IMR-90 (cell line): ENCODE data around the gene OR51D1. TPM values are rescaled to one million over a fixed set of nuclear protein-coding genes. Genes with fewer than 3 reads are reported as not detected.

Experiments
- ATAC-seq: fragments of 200-7000 bp; cut with Tn5 transposase; 2 replicates; pipeline ENCODE4 v1.9.1; 2020; ENCODE audit warnings: low read depth, mild to moderate bottlenecking, moderate library complexity
- BruUV-seq: library from RNA; stranded (reverse); fragments of 400-500 nt; replicated peaks from 2 replicates; lab custom pipeline; 2021; lab: Mats Ljungman, UMichigan
- CTCF ChIA-PET: fragments of 300-600 bp; formaldehyde crosslinking; extraction: SDS; loops from one replicate; lab custom pipeline; 2021; ENCODE audit warnings: antibody characterized with exemption; lab: Yijun Ruan, JAX
- POLR2A ChIA-PET: fragments of 300-600 bp; sonication (Branson Sonifier 250); formaldehyde crosslinking; loops from one replicate; lab custom pipeline; 2022; ENCODE audit warnings: antibody characterized with exemption; ENCODE audit not compliant: unreplicated experiment; lab: Charles Lee
- DNase-seq: peaks from one replicate; pipeline ENCODE4 v3.0.0; 2013
- H2AFZ ChIP-seq: replicated peaks from 2 replicates; pipeline ENCODE3; 2013; ENCODE audit warnings: low read length, mild to moderate bottlenecking; ENCODE audit not compliant: poor library complexity
- H2AK5ac ChIP-seq: 2 replicates; pipeline ENCODE4 v1.6.1; 2013; ENCODE audit warnings: low read depth, low read length, inconsistent platforms
- H2AK9ac ChIP-seq: replicated peaks from 2 replicates; pipeline ENCODE3; 2013; ENCODE audit warnings: mild to moderate bottlenecking, low read depth, low read length, moderate library complexity; ENCODE audit not compliant: poor library complexity
- H2BK120ac ChIP-seq: 2 replicates; pipeline ENCODE4 v1.6.1; 2013; ENCODE audit warnings: low read depth, low read length, inconsistent platforms
- H2BK15ac ChIP-seq: 3 replicates; pipeline ENCODE4 v1.6.1; 2013; ENCODE audit warnings: low read depth, low read length, inconsistent platforms
- H2BK20ac ChIP-seq: 2 replicates; pipeline ENCODE4 v1.6.1; 2013; ENCODE audit warnings: low read depth, mild to moderate bottlenecking, inconsistent platforms, low read length, moderate library complexity
- H2BK5ac ChIP-seq: 2 replicates; pipeline ENCODE4 v1.6.1; 2013; ENCODE audit warnings: mild to moderate bottlenecking, low read depth, low read length, inconsistent platforms; ENCODE audit not compliant: poor library complexity, severe bottlenecking
- H3K14ac ChIP-seq: replicated peaks from 2 replicates; pipeline ENCODE4 v1.6.1; 2013; ENCODE audit warnings: low read depth, low read length, inconsistent platforms
- H3K18ac ChIP-seq: 2 replicates; pipeline ENCODE4 v1.6.1; 2013; ENCODE audit warnings: low read depth, low read length, control low read depth
- H3K23ac ChIP-seq: 2 replicates; pipeline ENCODE4 v1.6.1; 2013; ENCODE audit warnings: low read depth, low read length, inconsistent platforms
- H3K27ac ChIP-seq: 2 replicates; pipeline ENCODE4 v1.5.1; 2013; ENCODE audit warnings: mild to moderate bottlenecking, control low read depth, low read length; ENCODE audit not compliant: insufficient read depth
- H3K27me3 ChIP-seq: 2 replicates; pipeline ENCODE4 v1.6.1; 2013; ENCODE audit warnings: low read length; ENCODE audit not compliant: control insufficient read depth, insufficient read depth
- H3K36me3 ChIP-seq: 2 replicates; pipeline ENCODE4 v1.6.1; 2013; ENCODE audit warnings: low read length, mixed read lengths; ENCODE audit not compliant: control insufficient read depth, insufficient read depth
- H3K4ac ChIP-seq: 2 replicates; pipeline ENCODE4 v1.6.1; 2013; ENCODE audit warnings: low read depth, low read length, inconsistent platforms
- H3K4me1 ChIP-seq: 2 replicates; pipeline ENCODE4 v1.6.1; 2013; ENCODE audit warnings: low read length, mixed read lengths; ENCODE audit not compliant: control insufficient read depth, insufficient read depth
- H3K4me2 ChIP-seq: 2 replicates; pipeline ENCODE4 v1.6.1; 2013; ENCODE audit warnings: low read depth, mild to moderate bottlenecking, control low read depth, low read length, moderate library complexity
- H3K4me3 ChIP-seq: 2 replicates; pipeline ENCODE4 v1.5.1; 2013; ENCODE audit warnings: low read depth, mild to moderate bottlenecking, control low read depth, low read length, moderate library complexity; ENCODE audit not compliant: insufficient read depth
- H3K56ac ChIP-seq: 2 replicates; pipeline ENCODE4 v1.6.1; 2013; ENCODE audit warnings: low read length, inconsistent platforms; ENCODE audit not compliant: insufficient read depth; ENCODE audit errors: extremely low read depth
- H3K79me1 ChIP-seq, 2 experiments: 2 replicates each; pipeline ENCODE4 v1.6.1; 2013; ENCODE audit warnings: low read length in 2 of 2, inconsistent platforms in 1 of 2, low read depth in 1 of 2
- H3K9ac ChIP-seq: 2 replicates; pipeline ENCODE4 v1.6.1; 2013; ENCODE audit warnings: low read depth, low read length, control low read depth
- H3K9me1 ChIP-seq: 2 replicates; pipeline ENCODE4 v1.6.1; 2013; ENCODE audit warnings: low read length, inconsistent platforms; ENCODE audit not compliant: insufficient read depth
- H3K9me3 ChIP-seq: 2 replicates; pipeline ENCODE4 v1.6.1; 2013; ENCODE audit warnings: low read length; ENCODE audit not compliant: control insufficient read depth, insufficient read depth
- H4K20me1 ChIP-seq: 2 replicates; pipeline ENCODE4 v1.6.1; 2013; ENCODE audit warnings: low read length, inconsistent platforms; ENCODE audit not compliant: insufficient read depth
- H4K5ac ChIP-seq: 2 replicates; pipeline ENCODE4 v1.6.1; 2013; ENCODE audit warnings: mild to moderate bottlenecking, low read depth, low read length, control low read depth
- H4K8ac ChIP-seq, 2 experiments: 2 replicates each; pipeline ENCODE4 v1.6.1; 2013; ENCODE audit warnings: low read depth in 2 of 2, low read length in 2 of 2, control low read depth in 1 of 2, inconsistent platforms in 1 of 2
- H4K91ac ChIP-seq: 2 replicates; pipeline ENCODE4 v1.6.1; 2013; ENCODE audit warnings: low read depth, low read length, inconsistent platforms; ENCODE audit not compliant: insufficient read depth
- BHLHE40 ChIP-seq: fragments of 150-350 bp; IDR thresholded peaks from 2 replicates; pipeline ENCODE4 v1.6.1; 2016; ENCODE audit warnings: mild to moderate bottlenecking, low read depth, low read length
- CEBPB ChIP-seq: IDR thresholded peaks from 2 replicates; pipeline ENCODE4 v1.6.1; 2012; ENCODE audit warnings: low read depth, low read length, improper control_type of control experiment
- CHD1 ChIP-seq: IDR thresholded peaks from 2 replicates; pipeline ENCODE4 v1.6.1; 2012; ENCODE audit warnings: low read depth, low read length, improper control_type of control experiment
- CTCF ChIP-seq: conservative IDR thresholded peaks from 2 replicates; pipeline ENCODE4 v1.5.1; 2012; ENCODE audit warnings: mild to moderate bottlenecking, low read depth, low read length, improper control_type of control experiment
- ELK1 ChIP-seq: fragments of 150-350 bp; IDR thresholded peaks from 2 replicates; pipeline ENCODE4 v1.6.1; 2016; ENCODE audit warnings: low read depth, mild to moderate bottlenecking, low read length, moderate library complexity, borderline replicate concordance
- FOS ChIP-seq: fragments of 150-350 bp; IDR thresholded peaks from 2 replicates; pipeline ENCODE4 v1.6.1; 2016; ENCODE audit warnings: low read depth, low read length
- MAFK ChIP-seq: IDR thresholded peaks from 2 replicates; pipeline ENCODE4 v1.6.1; 2012; ENCODE audit warnings: low read depth, low read length, improper control_type of control experiment
- MXI1 ChIP-seq: IDR thresholded peaks from 2 replicates; pipeline ENCODE4 v1.6.1; 2012; ENCODE audit warnings: low read depth, mild to moderate bottlenecking, low read length, moderate library complexity, borderline replicate concordance
- POLR2A ChIP-seq: IDR thresholded peaks from 2 replicates; pipeline ENCODE4 v1.6.1; 2012; ENCODE audit warnings: mild to moderate bottlenecking, low read depth, low read length
- RAD21 ChIP-seq: IDR thresholded peaks from 2 replicates; pipeline ENCODE4 v1.6.1; 2012; ENCODE audit warnings: low read length, improper control_type of control experiment
- RCOR1 ChIP-seq: IDR thresholded peaks from 2 replicates; pipeline ENCODE4 v1.6.1; 2012; ENCODE audit warnings: mild to moderate bottlenecking, low read length, improper control_type of control experiment; ENCODE audit not compliant: insufficient replicate concordance
- RFX5 ChIP-seq: IDR thresholded peaks from 2 replicates; pipeline ENCODE4 v1.8.0; 2012; ENCODE audit warnings: low read depth, mild to moderate bottlenecking, low read length, moderate library complexity
- SMC3 ChIP-seq: fragments of 150-350 bp; IDR thresholded peaks from 2 replicates; pipeline ENCODE4 v1.6.1; 2016; ENCODE audit warnings: low read depth, mild to moderate bottlenecking, antibody characterized with exemption, low read length, moderate library complexity
- USF2 ChIP-seq: fragments of 150-350 bp; IDR thresholded peaks from 2 replicates; pipeline ENCODE4 v1.6.1; 2017; ENCODE audit warnings: mild to moderate bottlenecking, antibody characterized with exemption, low read length, low read depth
- WGBS, 2 experiments: methylation state at CpG; one replicate each; pipeline versions ENCODE4 v1.1.5 to v1.1.7; 2013; ENCODE audit warnings: missing lambda C conversion rate in 2 of 2; ENCODE audit not compliant: insufficient read length in 1 of 2; ENCODE audit errors: extremely low coverage in 2 of 2; 5-methylcytosine and 5-hydroxymethylcytosine counted together
- dilution Hi-C: fragments of 300-500 bp; cut with HindIII; formaldehyde crosslinking; loops from one replicate; pipeline ENCODE4 v1.14.3; 2018; ENCODE audit warnings: low sequenced_read_pairs; ENCODE audit not compliant: unreplicated experiment
- in situ Hi-C: fragments of 300-500 bp; cut with MboI; formaldehyde crosslinking; loops from 3 replicates; pipeline ENCODE4 v1.14.3; 2019; ENCODE audit warnings: low sequenced_read_pairs, inconsistent platforms, mixed read lengths
- intact Hi-C: fragments of 100-400 bp; cut with micrococcal nuclease; formaldehyde crosslinking; loops from 2 replicates; pipeline ENCODE4 v1.10.0; 2022
- polyA plus RNA-seq, 3 experiments: library from polyadenylated mRNA; depleted of rRNA; stranded (reverse); fragments of >200 nt; gene quantifications; 2 replicates each; pipeline ENCODE4 v1.2.3, GENCODE V29; 2012; ENCODE audit warnings: low replicate concordance in 1 of 3
- total RNA-seq: library from RNA; depleted of rRNA; stranded (reverse); fragments of >200 nt; gene quantifications from 2 replicates; pipeline ENCODE4 v1.2.3, GENCODE V29; 2012

OR51D1 gene
- total and polyA plus RNA-seq, 2 of the 4 experiments (the other 2 are of a cell fraction), result not detected

GRCh38 chr11:4665424-4665823 lies 28.1 kb downstream of the OR51D1 start:
- peak; percentile 89 for ATAC-seq
- 0 out of 3 replicates have a peak overlapping the region, but pooled peaks have one; percentile 46 for H2BK15ac ChIP-seq
- in situ Hi-C loops, result no loop called here

More at GRCh38 chr11:4665424-4665823, 28.1 kb downstream of the OR51D1 start:
- H3K27me3 ChIP-seq, result no peaks in the 10 kb centered on the region
- no TSS peak for BruUV-seq
- DNase-seq, result peak; percentile 76
- no peak overlapping the region for H2AFZ ChIP-seq
- no peaks in the 10 kb centered on the region for H3K36me3 ChIP-seq
- H3K27ac ChIP-seq, result no peak overlapping the region
- no peaks in the 10 kb centered on the region for H3K9me3 ChIP-seq
- H3K4me3 ChIP-seq, result no peak overlapping the region
- H2BK5ac ChIP-seq, result peak overlapping the region; percentile 71
- POLR2A ChIA-PET, result no interaction called here
- H3K14ac ChIP-seq, result peak overlapping the region; percentile 20; the same call in 1 of the 2 replicates
- peak overlapping the region; percentile 85 for H2BK20ac ChIP-seq
- H3K23ac ChIP-seq, result peak overlapping the region; percentile 52; the same call in 1 of the 2 replicates
- H3K56ac ChIP-seq, result no peak overlapping the region
- no peak overlapping the region for H4K91ac ChIP-seq
- intact Hi-C loops, result no loop called here
- peaks cover 8% of the 10 kb centered on the region; the same call in 1 of the 2 replicates for H3K9me1 ChIP-seq
- WGBS, 2 experiments, result no CpG with 5 or more reads among the region's 2 CpGs
- CTCF ChIA-PET, result no interaction called here
- TF ChIP-seq MAFK (no peak), CEBPB (no peak), SMC3 (no peak), RAD21 (no peak), BHLHE40 (no peak), MXI1 (no peak), RCOR1 (no peak), FOS (no peak; the same call in 1 of the 2 replicates), POLR2A (no peak), CHD1 (no peak), ELK1 (no peak), RFX5 (no peak), USF2 (no peak), CTCF (no peak)
- no peak overlapping the region for H3K9ac ChIP-seq
- no peak overlapping the region for H4K5ac ChIP-seq
- H3K4me2 ChIP-seq, result no peak overlapping the region
- no peaks in the 10 kb centered on the region for H3K79me1 ChIP-seq
- H2AK5ac ChIP-seq, result no peak overlapping the region
- no peak overlapping the region for H2AK9ac ChIP-seq
- H3K4ac ChIP-seq, result peak overlapping the region; percentile 81; the same call in 1 of the 2 replicates
- peaks cover 2% of the 10 kb centered on the region; the same call in 1 of the 2 replicates for H3K4me1 ChIP-seq
- H2BK120ac ChIP-seq, result peak overlapping the region; percentile 88; the same call in 1 of the 2 replicates
- dilution Hi-C loops, result no loop called here
- H4K20me1 ChIP-seq, result no peaks in the 10 kb centered on the region
- no peak overlapping the region; a peak in 1 of 4 replicates for H4K8ac ChIP-seq
- no peak overlapping the region; the same call in 1 of the 2 replicates for H3K18ac ChIP-seq
